ENCODE data around the gene PAM16. TPM values are rescaled to one million over a fixed set of nuclear protein-coding genes. Genes with fewer than 3 reads are reported as not detected.

The PAM16 gene
- polyA plus RNA-seq, 1 donor from 2014 or later: 145 TPM

DNA sequence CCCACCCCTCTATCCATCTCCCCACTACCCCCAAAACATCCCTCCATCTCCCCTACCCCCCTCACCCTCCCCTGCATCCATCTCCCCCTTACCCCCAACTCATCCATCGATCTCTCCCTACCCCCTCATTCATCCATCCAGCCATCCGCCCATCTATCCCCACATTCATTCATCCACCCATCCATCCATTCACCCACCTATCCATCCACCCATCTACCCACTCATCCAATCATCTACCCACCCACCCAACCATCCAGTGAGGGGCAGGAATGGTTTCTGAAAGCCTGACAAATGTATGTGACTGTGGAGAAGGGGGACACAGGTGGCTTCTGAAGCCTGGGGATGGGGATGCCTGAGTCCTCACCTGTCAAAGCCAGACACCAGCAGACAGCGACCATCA is 8.8 kb upstream of the PAM16 start:
- Histone ChIP-seq H3K4me2 (ENCODE audit: low read length) (no peak overlapping the region), H3K9me2 (ENCODE audit: insufficient read depth, low read length) (no peaks in the 10 kb centered on the region), H3K27ac (ENCODE audit: low read length) (no peak overlapping the region), H3K27me3 (ENCODE audit: insufficient read depth, low read depth, low read length) (no peaks in the 10 kb centered on the region), H4K20me1 (ENCODE audit: insufficient read depth) (no peaks in the 10 kb centered on the region), H3F3A (ENCODE audit: insufficient read depth, low read length, poor library complexity, severe bottlenecking) (no peaks in the 10 kb centered on the region), H3K36me3 (ENCODE audit: insufficient read depth, low read length) (no peaks in the 10 kb centered on the region), H3K9ac (ENCODE audit: low read length) (no peak overlapping the region), H3K9me3 (ENCODE audit: low read length) (no peaks in the 10 kb centered on the region), H3K79me2 (replicated peaks; ENCODE audit: insufficient read depth, low read length) (no peaks in the 10 kb centered on the region), H2AFZ (ENCODE audit: low read depth, low read length) (no peak overlapping the region), H3K4me3 (ENCODE audit: low read length) (no peak overlapping the region)
- TF ChIP-seq, protein P1, sequence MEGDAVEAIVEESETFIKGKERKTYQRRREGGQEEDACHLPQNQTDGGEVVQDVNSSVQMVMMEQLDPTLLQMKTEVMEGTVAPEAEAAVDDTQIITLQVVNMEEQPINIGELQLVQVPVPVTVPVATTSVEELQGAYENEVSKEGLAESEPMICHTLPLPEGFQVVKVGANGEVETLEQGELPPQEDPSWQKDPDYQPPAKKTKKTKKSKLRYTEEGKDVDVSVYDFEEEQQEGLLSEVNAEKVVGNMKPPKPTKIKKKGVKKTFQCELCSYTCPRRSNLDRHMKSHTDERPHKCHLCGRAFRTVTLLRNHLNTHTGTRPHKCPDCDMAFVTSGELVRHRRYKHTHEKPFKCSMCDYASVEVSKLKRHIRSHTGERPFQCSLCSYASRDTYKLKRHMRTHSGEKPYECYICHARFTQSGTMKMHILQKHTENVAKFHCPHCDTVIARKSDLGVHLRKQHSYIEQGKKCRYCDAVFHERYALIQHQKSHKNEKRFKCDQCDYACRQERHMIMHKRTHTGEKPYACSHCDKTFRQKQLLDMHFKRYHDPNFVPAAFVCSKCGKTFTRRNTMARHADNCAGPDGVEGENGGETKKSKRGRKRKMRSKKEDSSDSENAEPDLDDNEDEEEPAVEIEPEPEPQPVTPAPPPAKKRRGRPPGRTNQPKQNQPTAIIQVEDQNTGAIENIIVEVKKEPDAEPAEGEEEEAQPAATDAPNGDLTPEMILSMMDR (IDR thresholded peaks at IDR 0.05; ENCODE audit: poor library complexity, severe bottlenecking): no peak
- TF ChIP-seq EZH2 (IDR thresholded peaks at IDR 0.05; ENCODE audit: borderline replicate concordance, insufficient read depth, low read length, poor library complexity, severe bottlenecking) (no peak), SMC3 (conservative IDR thresholded peaks at IDR 0.05; ENCODE audit: poor library complexity) (no peak), EP300 (conservative IDR thresholded peaks at IDR 0.05; ENCODE audit: poor library complexity, severe bottlenecking) (no peak), POLR2AphosphoS5 (IDR thresholded peaks at IDR 0.05) (no peak)
- TF ChIP-seq, protein P2, sequence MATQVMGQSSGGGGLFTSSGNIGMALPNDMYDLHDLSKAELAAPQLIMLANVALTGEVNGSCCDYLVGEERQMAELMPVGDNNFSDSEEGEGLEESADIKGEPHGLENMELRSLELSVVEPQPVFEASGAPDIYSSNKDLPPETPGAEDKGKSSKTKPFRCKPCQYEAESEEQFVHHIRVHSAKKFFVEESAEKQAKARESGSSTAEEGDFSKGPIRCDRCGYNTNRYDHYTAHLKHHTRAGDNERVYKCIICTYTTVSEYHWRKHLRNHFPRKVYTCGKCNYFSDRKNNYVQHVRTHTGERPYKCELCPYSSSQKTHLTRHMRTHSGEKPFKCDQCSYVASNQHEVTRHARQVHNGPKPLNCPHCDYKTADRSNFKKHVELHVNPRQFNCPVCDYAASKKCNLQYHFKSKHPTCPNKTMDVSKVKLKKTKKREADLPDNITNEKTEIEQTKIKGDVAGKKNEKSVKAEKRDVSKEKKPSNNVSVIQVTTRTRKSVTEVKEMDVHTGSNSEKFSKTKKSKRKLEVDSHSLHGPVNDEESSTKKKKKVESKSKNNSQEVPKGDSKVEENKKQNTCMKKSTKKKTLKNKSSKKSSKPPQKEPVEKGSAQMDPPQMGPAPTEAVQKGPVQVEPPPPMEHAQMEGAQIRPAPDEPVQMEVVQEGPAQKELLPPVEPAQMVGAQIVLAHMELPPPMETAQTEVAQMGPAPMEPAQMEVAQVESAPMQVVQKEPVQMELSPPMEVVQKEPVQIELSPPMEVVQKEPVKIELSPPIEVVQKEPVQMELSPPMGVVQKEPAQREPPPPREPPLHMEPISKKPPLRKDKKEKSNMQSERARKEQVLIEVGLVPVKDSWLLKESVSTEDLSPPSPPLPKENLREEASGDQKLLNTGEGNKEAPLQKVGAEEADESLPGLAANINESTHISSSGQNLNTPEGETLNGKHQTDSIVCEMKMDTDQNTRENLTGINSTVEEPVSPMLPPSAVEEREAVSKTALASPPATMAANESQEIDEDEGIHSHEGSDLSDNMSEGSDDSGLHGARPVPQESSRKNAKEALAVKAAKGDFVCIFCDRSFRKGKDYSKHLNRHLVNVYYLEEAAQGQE (IDR thresholded peaks at IDR 0.05; ENCODE audit: borderline replicate concordance): no peak

DNA sequence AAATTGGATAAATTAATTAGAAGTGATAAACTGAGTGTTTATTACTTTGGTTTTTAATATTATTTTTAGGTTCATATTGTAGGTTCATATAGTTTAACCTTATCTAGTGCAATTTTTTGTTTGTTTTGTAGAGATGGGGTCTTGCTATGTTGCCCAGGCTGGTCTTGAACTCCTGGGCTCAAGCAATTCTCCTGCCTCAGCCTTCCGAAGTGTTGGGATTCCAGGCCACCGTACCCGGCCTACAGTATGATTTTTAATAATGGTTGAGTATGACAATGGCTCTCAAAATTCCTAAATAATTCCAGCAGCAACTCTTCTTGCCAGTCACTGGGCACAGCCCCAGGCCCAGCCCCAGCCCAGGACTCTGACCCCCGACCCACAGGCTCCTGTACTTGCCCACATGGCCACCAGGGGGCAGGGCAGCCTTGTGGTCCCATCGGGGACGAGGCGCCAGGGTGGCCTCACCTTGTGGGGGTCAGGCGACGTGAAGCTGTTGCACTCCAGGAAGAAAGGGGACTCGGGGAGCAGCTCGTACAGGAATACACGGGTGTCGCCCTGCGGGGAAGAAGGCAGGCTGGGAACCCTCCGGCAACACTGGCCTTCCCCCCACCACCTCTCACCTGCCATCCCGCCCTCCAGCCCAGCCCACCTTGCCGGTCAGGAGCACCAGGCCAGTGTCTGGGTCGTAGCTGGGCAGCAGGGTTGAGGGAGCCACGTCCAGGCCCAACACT is 7.9 kb upstream of the PAM16 start:
- H2AFZ ChIP-seq (ENCODE audit: low read depth, low read length): no peak overlapping the region
- H3K4me2 ChIP-seq (ENCODE audit: low read length): no peak overlapping the region
- H4K20me1 ChIP-seq (ENCODE audit: insufficient read depth): no peaks in the 10 kb centered on the region
- H3K9me2 ChIP-seq (ENCODE audit: insufficient read depth, low read length): no peaks in the 10 kb centered on the region
- no peaks in the 10 kb centered on the region for H3K9me3 ChIP-seq (ENCODE audit: low read length)
- no peaks in the 10 kb centered on the region for H3K79me2 ChIP-seq (replicated peaks; ENCODE audit: insufficient read depth, low read length)
- H3K36me3 ChIP-seq (ENCODE audit: insufficient read depth, low read length): no peaks in the 10 kb centered on the region
- H3F3A ChIP-seq (ENCODE audit: insufficient read depth, low read length, poor library complexity, severe bottlenecking): no peaks in the 10 kb centered on the region
- TF ChIP-seq, protein P1 (IDR thresholded peaks at IDR 0.05; ENCODE audit: poor library complexity, severe bottlenecking): peak; percentile 65
- TF ChIP-seq RAD21 (conservative IDR thresholded peaks at IDR 0.05) (peak; percentile 25), TAF1 (IDR thresholded peaks at IDR 0.05; ENCODE audit: low read depth) (no peak), POLR2AphosphoS5 (IDR thresholded peaks at IDR 0.05) (no peak), SMC3 (conservative IDR thresholded peaks at IDR 0.05; ENCODE audit: poor library complexity) (peak; percentile 57)
- no peak overlapping the region for H3K9ac ChIP-seq (ENCODE audit: low read length)
- H3K27ac ChIP-seq (ENCODE audit: low read length): no peak overlapping the region
- no peak overlapping the region for H3K4me3 ChIP-seq (ENCODE audit: low read length)
- no peaks in the 10 kb centered on the region for H3K27me3 ChIP-seq (ENCODE audit: insufficient read depth, low read depth, low read length)
